ENCODE results near the gene MEIS1.

The MEIS1 gene

GRCh38 chr2:66431846-66432587, 2.9 kb upstream of the MEIS1 start:
- Histone ChIP-seq H3K4me2 (ENCODE audit: low read depth, low read length) (0 out of 2 replicates have a peak overlapping the region, but pooled peaks have one; percentile 87), H3K9ac (ENCODE audit: low read length) (no peak overlapping the region), H3K9me3 (replicated peaks; ENCODE audit: insufficient read depth, low read length) (no peaks in the 10 kb centered on the region), H3K4me1 (ENCODE audit: low read length) (no peaks in the 10 kb centered on the region), H3K27ac (ENCODE audit: low read length) (no peak overlapping the region), H3K9me2 (replicated peaks; ENCODE audit: insufficient read depth, low read length) (no peaks in the 10 kb centered on the region), H3K27me3 (replicated peaks; ENCODE audit: insufficient read depth, low read length) (no peaks in the 10 kb centered on the region), H4K20me1 (ENCODE audit: insufficient read depth, low read length) (no peaks in the 10 kb centered on the region), H3K79me2 (ENCODE audit: low read length) (peaks cover 17% of the 10 kb centered on the region), H3K36me3 (replicated peaks; ENCODE audit: insufficient read depth, low read length) (no peaks in the 10 kb centered on the region), H3F3A (ENCODE audit: insufficient read depth, low read length) (peaks cover 22% of the 10 kb centered on the region), H3K4me3 (ENCODE audit: low read length) (peak overlapping the region; percentile 82; the same call in 1 of the 2 replicates), H2AFZ (ENCODE audit: low read length) (no peak overlapping the region)
- TF ChIP-seq EZH2 (optimal IDR thresholded peaks at IDR 0.05; ENCODE audit: low read depth, low read length): no peak
- TF ChIP-seq EZH2phosphoT487 (IDR thresholded peaks at IDR 0.05; ENCODE audit: low read length): no peak
- TF ChIP-seq, protein P1, sequence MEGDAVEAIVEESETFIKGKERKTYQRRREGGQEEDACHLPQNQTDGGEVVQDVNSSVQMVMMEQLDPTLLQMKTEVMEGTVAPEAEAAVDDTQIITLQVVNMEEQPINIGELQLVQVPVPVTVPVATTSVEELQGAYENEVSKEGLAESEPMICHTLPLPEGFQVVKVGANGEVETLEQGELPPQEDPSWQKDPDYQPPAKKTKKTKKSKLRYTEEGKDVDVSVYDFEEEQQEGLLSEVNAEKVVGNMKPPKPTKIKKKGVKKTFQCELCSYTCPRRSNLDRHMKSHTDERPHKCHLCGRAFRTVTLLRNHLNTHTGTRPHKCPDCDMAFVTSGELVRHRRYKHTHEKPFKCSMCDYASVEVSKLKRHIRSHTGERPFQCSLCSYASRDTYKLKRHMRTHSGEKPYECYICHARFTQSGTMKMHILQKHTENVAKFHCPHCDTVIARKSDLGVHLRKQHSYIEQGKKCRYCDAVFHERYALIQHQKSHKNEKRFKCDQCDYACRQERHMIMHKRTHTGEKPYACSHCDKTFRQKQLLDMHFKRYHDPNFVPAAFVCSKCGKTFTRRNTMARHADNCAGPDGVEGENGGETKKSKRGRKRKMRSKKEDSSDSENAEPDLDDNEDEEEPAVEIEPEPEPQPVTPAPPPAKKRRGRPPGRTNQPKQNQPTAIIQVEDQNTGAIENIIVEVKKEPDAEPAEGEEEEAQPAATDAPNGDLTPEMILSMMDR (IDR thresholded peaks at IDR 0.05; ENCODE audit: low read length): no peak
- no peak for DNase-seq

GRCh38 chr2:66432801-66433694, 1.9 kb upstream of the MEIS1 start:
- Histone ChIP-seq H3K4me2 (ENCODE audit: low read depth, low read length) (peak overlapping the region; percentile 87), H4K20me1 (ENCODE audit: insufficient read depth, low read length) (no peaks in the 10 kb centered on the region), H3K4me1 (ENCODE audit: low read length) (no peaks in the 10 kb centered on the region), H3F3A (ENCODE audit: insufficient read depth, low read length) (peaks cover 24% of the 10 kb centered on the region), H3K27me3 (replicated peaks; ENCODE audit: insufficient read depth, low read length) (no peaks in the 10 kb centered on the region), H3K36me3 (replicated peaks; ENCODE audit: insufficient read depth, low read length) (no peaks in the 10 kb centered on the region), H3K79me2 (ENCODE audit: low read length) (peaks cover 27% of the 10 kb centered on the region), H3K9me3 (replicated peaks; ENCODE audit: insufficient read depth, low read length) (no peaks in the 10 kb centered on the region), H2AFZ (ENCODE audit: low read length) (peak overlapping the region; percentile 83), H3K9ac (ENCODE audit: low read length) (peak overlapping the region; percentile 85), H3K9me2 (replicated peaks; ENCODE audit: insufficient read depth, low read length) (no peaks in the 10 kb centered on the region), H3K27ac (ENCODE audit: low read length) (peak overlapping the region; percentile 90), H3K4me3 (ENCODE audit: low read length) (peak overlapping the region; percentile 82)
- TF ChIP-seq EZH2 (optimal IDR thresholded peaks at IDR 0.05; ENCODE audit: low read depth, low read length): no peak
- DNase-seq: peak; percentile 89

GRCh38 chr2:66433695-66433944, 1.3 kb upstream of the MEIS1 start:
- H3K4me2 ChIP-seq (ENCODE audit: low read depth, low read length): peak overlapping the region; percentile 87

More at GRCh38 chr2:66433695-66433944, 1.3 kb upstream of the MEIS1 start:
- Histone ChIP-seq H3K27ac (ENCODE audit: low read length) (peak overlapping the region; percentile 90), H3K9ac (ENCODE audit: low read length) (peak overlapping the region; percentile 85), H3K79me2 (ENCODE audit: low read length) (peaks cover 32% of the 10 kb centered on the region), H2AFZ (ENCODE audit: low read length) (peak overlapping the region; percentile 83), H3K9me3 (replicated peaks; ENCODE audit: insufficient read depth, low read length) (no peaks in the 10 kb centered on the region), H3K9me2 (replicated peaks; ENCODE audit: insufficient read depth, low read length) (no peaks in the 10 kb centered on the region), H3K4me1 (ENCODE audit: low read length) (no peaks in the 10 kb centered on the region), H4K20me1 (ENCODE audit: insufficient read depth, low read length) (no peaks in the 10 kb centered on the region), H3F3A (ENCODE audit: insufficient read depth, low read length) (peaks cover 30% of the 10 kb centered on the region), H3K27me3 (replicated peaks; ENCODE audit: insufficient read depth, low read length) (no peaks in the 10 kb centered on the region), H3K36me3 (replicated peaks; ENCODE audit: insufficient read depth, low read length) (no peaks in the 10 kb centered on the region), H3K4me3 (ENCODE audit: low read length) (peak overlapping the region; percentile 82)
- no peak for DNase-seq
- TF ChIP-seq, protein P1 (IDR thresholded peaks at IDR 0.05; ENCODE audit: low read length): no peak
- no peak for TF ChIP-seq EZH2phosphoT487 (IDR thresholded peaks at IDR 0.05; ENCODE audit: low read length)
- no peak for TF ChIP-seq EZH2 (optimal IDR thresholded peaks at IDR 0.05; ENCODE audit: low read depth, low read length)
